Measurements from ENCODE around the gene ZNF773. TPM values are rescaled to one million over a fixed set of nuclear protein-coding genes. Genes with fewer than 3 reads are reported as not detected.
A peak's percentile ranks its signal among the peaks of the same experiment; 100 is the strongest.
"Not testable (repeated sequence)": the region's sequence is repeated elsewhere in the genome, so short reads cannot be mapped to it uniquely, and the experiment has no call there.

ZNF773 gene
- total RNA-seq, result 6.0 and 9.1 TPM in 2 replicates

GRCh38 chr19:57499680-57500395, at the start of gene ZNF773:
Gene ZNF773 (plus strand): TSS chr19:57499938. CDS start chr19:57500081, 143 bp downstream.
- DNase-seq (ENCODE audit: extremely low read depth, low read depth, low spot score), result peak; percentile 68

GRCh38 chr19:57452307-57452706, 47.4 kb upstream of the ZNF773 start:
- no peak for DNase-seq (ENCODE audit: extremely low read depth, low read depth, low spot score)

GRCh38 chr19:57465680-57466381, 33.9 kb upstream of the ZNF773 start:
- DNase-seq (ENCODE audit: extremely low read depth, low read depth, low spot score), result no peak

- no peak for DNase-seq (ENCODE audit: extremely low read depth, low read depth, low spot score)
Observed at GRCh38 chr19:57466489-57466888, 33.2 kb upstream of the ZNF773 start.

GRCh38 chr19:57473646-57474045, 26.1 kb upstream of the ZNF773 start:
- DNase-seq (ENCODE audit: extremely low read depth, low read depth, low spot score), result no peak

GRCh38 chr19:57477191-57478008, 22.3 kb upstream of the ZNF773 start, which contains the start of gene ZNF772:
Gene ZNF772 (minus strand): TSS chr19:57477566. CDS start chr19:57477309, 257 bp downstream.
- peak; percentile 80 for DNase-seq (ENCODE audit: extremely low read depth, low read depth, low spot score)

GRCh38 chr19:57487477-57488298, 12.1 kb upstream of the ZNF773 start, which contains the start of gene ZNF419:
Gene ZNF419 (plus strand): TSS chr19:57487750. CDS start chr19:57487951, 201 bp downstream.
- not testable (repeated sequence) for DNase-seq (ENCODE audit: extremely low read depth, low read depth, low spot score)

GRCh38 chr19:57488299-57488644, 11.5 kb upstream of the ZNF773 start:
- DNase-seq (ENCODE audit: extremely low read depth, low read depth, low spot score), result not testable (repeated sequence)

GRCh38 chr19:57499332-57499679, 432 bp upstream of the ZNF773 start:
- not testable (repeated sequence) for DNase-seq (ENCODE audit: extremely low read depth, low read depth, low spot score)

GRCh38 chr19:57500400-57500799, 662 bp downstream of the ZNF773 start:
- not testable (repeated sequence) for DNase-seq (ENCODE audit: extremely low read depth, low read depth, low spot score)

GRCh38 chr19:57506163-57506562, 6.4 kb downstream of the ZNF773 start:
- no peak for DNase-seq (ENCODE audit: extremely low read depth, low read depth, low spot score)

- DNase-seq (ENCODE audit: extremely low read depth, low read depth, low spot score), result no peak
Observed at GRCh38 chr19:57511484-57511883, 11.7 kb downstream of the ZNF773 start.

- no peak for DNase-seq (ENCODE audit: extremely low read depth, low read depth, low spot score)
Observed at GRCh38 chr19:57512845-57513244, 13.1 kb downstream of the ZNF773 start.

GRCh38 chr19:57515255-57515654, 15.5 kb downstream of the ZNF773 start:
- DNase-seq (ENCODE audit: extremely low read depth, low read depth, low spot score), result no peak

- not testable (repeated sequence) for DNase-seq (ENCODE audit: extremely low read depth, low read depth, low spot score)
Observed at GRCh38 chr19:57518021-57518420, 18.3 kb downstream of the ZNF773 start.

GRCh38 chr19:57527136-57527881, 27.6 kb downstream of the ZNF773 start, which contains the start of gene ZNF549:
Gene ZNF549 (plus strand): TSS chr19:57527356. CDS start chr19:57527574, 218 bp downstream.
- DNase-seq (ENCODE audit: extremely low read depth, low read depth, low spot score), result peak; percentile 47

- DNase-seq (ENCODE audit: extremely low read depth, low read depth, low spot score), result no peak
Observed at GRCh38 chr19:57537953-57538547, 38.3 kb downstream of the ZNF773 start.

GRCh38 chr19:57546513-57546912, 46.8 kb downstream of the ZNF773 start:
- no peak for DNase-seq (ENCODE audit: extremely low read depth, low read depth, low spot score)

- DNase-seq (ENCODE audit: extremely low read depth, low read depth, low spot score), result no peak
Observed at GRCh38 chr19:57552432-57552831, 52.7 kb downstream of the ZNF773 start.

Data from glomerular endothelial cell (primary cell).